Measurements from ENCODE around the gene TRIM44. TPM values are rescaled to one million over a fixed set of nuclear protein-coding genes. Genes with fewer than 3 reads are reported as not detected.
A peak's percentile ranks its signal among the peaks of the same experiment; 100 is the strongest.

The TRIM44 gene
- total RNA-seq, 2 experiments from 2014 or later, result 11.3 to 19.9 TPM

DNA sequence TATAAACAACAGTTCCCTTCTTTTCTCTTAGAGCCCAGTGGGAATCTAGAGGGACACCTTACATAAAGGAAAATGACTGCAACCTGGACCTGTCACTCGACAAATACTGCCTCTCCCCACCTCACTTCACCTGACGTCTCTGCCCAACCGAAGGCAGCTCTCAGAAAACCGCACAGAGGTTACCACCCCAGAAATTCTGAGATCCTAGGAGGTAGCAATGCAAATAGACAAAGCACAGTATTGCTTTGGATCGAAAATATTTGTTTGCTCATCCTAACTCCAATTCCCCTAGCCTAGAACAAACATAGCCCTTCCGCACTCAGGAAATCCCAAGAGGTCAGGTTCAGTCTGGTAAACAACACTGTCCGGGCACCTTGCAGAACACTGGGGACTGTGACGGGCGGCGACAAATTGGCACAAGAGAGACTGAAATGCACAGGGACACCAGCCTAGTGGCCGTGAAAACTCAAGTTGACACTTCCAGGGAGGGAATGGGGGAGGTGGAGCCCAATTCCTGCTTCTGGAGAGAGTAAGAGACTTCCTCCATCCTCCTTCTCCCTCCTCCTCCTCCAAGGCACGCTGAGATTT lies 420 bp upstream of the TRIM44 start:
- peaks cover 15% of the 10 kb centered on the region; the same call in 1 of the 2 replicates for H3K9me3 ChIP-seq (ENCODE audit: low read length)
- peak overlapping the region; percentile 69 for H3K4me3 ChIP-seq (ENCODE audit: low read depth, low read length, poor library complexity, severe bottlenecking)
- POLR2A ChIA-PET, result no interaction called here
- peak overlapping the region; percentile 79 for H2AFZ ChIP-seq (ENCODE audit: low read length)
- H3K79me2 ChIP-seq (ENCODE audit: insufficient read depth, low read depth, low read length), result no peaks in the 10 kb centered on the region
- no TSS peak for BruUV-seq (replicated peaks)
- H3K4me2 ChIP-seq (ENCODE audit: low read length), result peak overlapping the region; percentile 74
- CTCF ChIA-PET (ENCODE audit: unreplicated experiment), result no interaction called here
- DNase-seq (ENCODE audit: low spot score), result no peak
- no peak for TF ChIP-seq EZH2phosphoT487 (IDR thresholded peaks at IDR 0.05; ENCODE audit: borderline replicate concordance, low read depth, low read length)
- TF ChIP-seq, protein P1, sequence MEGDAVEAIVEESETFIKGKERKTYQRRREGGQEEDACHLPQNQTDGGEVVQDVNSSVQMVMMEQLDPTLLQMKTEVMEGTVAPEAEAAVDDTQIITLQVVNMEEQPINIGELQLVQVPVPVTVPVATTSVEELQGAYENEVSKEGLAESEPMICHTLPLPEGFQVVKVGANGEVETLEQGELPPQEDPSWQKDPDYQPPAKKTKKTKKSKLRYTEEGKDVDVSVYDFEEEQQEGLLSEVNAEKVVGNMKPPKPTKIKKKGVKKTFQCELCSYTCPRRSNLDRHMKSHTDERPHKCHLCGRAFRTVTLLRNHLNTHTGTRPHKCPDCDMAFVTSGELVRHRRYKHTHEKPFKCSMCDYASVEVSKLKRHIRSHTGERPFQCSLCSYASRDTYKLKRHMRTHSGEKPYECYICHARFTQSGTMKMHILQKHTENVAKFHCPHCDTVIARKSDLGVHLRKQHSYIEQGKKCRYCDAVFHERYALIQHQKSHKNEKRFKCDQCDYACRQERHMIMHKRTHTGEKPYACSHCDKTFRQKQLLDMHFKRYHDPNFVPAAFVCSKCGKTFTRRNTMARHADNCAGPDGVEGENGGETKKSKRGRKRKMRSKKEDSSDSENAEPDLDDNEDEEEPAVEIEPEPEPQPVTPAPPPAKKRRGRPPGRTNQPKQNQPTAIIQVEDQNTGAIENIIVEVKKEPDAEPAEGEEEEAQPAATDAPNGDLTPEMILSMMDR (conservative IDR thresholded peaks at IDR 0.05; ENCODE audit: low read length), result no peak
- H3K4me1 ChIP-seq (ENCODE audit: insufficient read depth, low read length, poor library complexity, severe bottlenecking), result peaks cover 6% of the 10 kb centered on the region
- H3K9me2 ChIP-seq (ENCODE audit: insufficient read depth, low read length), result no peaks in the 10 kb centered on the region
- no peaks in the 10 kb centered on the region; the same call in 1 of the 2 replicates for H3K36me3 ChIP-seq (ENCODE audit: insufficient read depth, low read length)
- H4K20me1 ChIP-seq (ENCODE audit: insufficient read depth, low read length), result no peaks in the 10 kb centered on the region
- no peak overlapping the region for H3K27ac ChIP-seq (ENCODE audit: low read depth, low read length, poor library complexity, severe bottlenecking)
- intact Hi-C loops (cut with micrococcal nuclease; ENCODE audit: unreplicated experiment), result no loop called here

DNA sequence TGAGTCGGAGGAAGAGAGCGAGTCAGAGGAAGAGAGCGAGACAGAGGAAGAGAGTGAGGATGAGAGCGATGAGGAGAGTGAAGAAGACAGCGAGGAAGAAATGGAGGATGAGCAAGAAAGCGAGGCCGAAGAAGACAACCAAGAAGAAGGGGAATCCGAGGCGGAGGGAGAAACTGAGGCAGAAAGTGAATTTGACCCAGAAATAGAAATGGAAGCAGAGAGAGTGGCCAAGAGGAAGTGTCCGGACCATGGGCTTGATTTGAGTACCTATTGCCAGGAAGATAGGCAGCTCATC lies 780 bp downstream of the TRIM44 start:
- Histone ChIP-seq H3K27ac (ENCODE audit: low read depth, low read length, poor library complexity, severe bottlenecking) (no peak overlapping the region), H4K20me1 (ENCODE audit: insufficient read depth, low read length) (no peaks in the 10 kb centered on the region), H3K9me3 (ENCODE audit: low read length) (peaks cover 19% of the 10 kb centered on the region; the same call in 1 of the 2 replicates), H3K4me3 (ENCODE audit: low read depth, low read length, poor library complexity, severe bottlenecking) (peak overlapping the region; percentile 69), H3K79me2 (ENCODE audit: insufficient read depth, low read depth, low read length) (no peaks in the 10 kb centered on the region; the same call in 1 of the 2 replicates), H3K36me3 (ENCODE audit: insufficient read depth, low read length) (no peaks in the 10 kb centered on the region; the same call in 1 of the 2 replicates), H2AFZ (ENCODE audit: low read length) (peak overlapping the region; percentile 79; the same call in 1 of the 2 replicates), H3K4me2 (ENCODE audit: low read length) (peak overlapping the region; percentile 74), H3K4me1 (ENCODE audit: insufficient read depth, low read length, poor library complexity, severe bottlenecking) (peaks cover 6% of the 10 kb centered on the region), H3K9me2 (ENCODE audit: insufficient read depth, low read length) (no peaks in the 10 kb centered on the region)
- ChIA-PET POLR2A (no interaction called here), CTCF (ENCODE audit: unreplicated experiment) (no interaction called here)
- no TSS peak for BruUV-seq (replicated peaks)
- intact Hi-C loops (cut with micrococcal nuclease; ENCODE audit: unreplicated experiment), result no loop called here
- DNase-seq (ENCODE audit: low spot score), result no peak
- no peak for TF ChIP-seq EZH2phosphoT487 (IDR thresholded peaks at IDR 0.05; ENCODE audit: borderline replicate concordance, low read depth, low read length)
- TF ChIP-seq, protein P1 (conservative IDR thresholded peaks at IDR 0.05; ENCODE audit: low read length), result no peak

DNA sequence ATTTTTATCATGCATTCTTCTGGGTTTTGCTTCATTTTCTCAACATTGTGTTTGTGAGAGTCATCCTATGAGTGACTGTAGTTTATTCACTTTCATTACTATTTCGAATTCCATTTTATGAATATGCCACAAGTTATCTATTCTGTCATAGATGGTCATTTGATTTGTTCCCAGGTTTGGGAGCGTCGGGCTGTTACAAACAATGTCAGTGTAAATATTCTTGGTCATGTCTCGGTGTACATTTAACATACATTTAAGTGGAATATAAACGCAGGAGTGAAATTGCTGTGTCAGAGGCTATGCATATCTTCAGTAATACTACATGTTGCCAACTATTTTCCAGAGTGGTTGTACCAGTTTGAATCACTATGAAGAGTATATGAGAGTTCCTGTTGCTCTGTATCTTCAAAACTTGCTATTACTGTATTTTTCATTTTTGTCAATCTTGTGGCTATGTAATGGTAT lies 2.4 kb downstream of the TRIM44 start:
- peaks cover 19% of the 10 kb centered on the region; the same call in 1 of the 2 replicates for H3K9me3 ChIP-seq (ENCODE audit: low read length)
- CTCF ChIA-PET (ENCODE audit: unreplicated experiment), result no interaction called here
- intact Hi-C loops (cut with micrococcal nuclease; ENCODE audit: unreplicated experiment), result no loop called here
- H3K27ac ChIP-seq (ENCODE audit: low read depth, low read length, poor library complexity, severe bottlenecking), result no peak overlapping the region
- POLR2A ChIA-PET, result interaction anchor here (0.8 kb wide), 1 partner anchor 11 kb away, joined by 7 read pairs; no protein-coding TSS in a partner anchor
- H3K4me3 ChIP-seq (ENCODE audit: low read depth, low read length, poor library complexity, severe bottlenecking), result peak overlapping the region; percentile 18
- no TSS peak for BruUV-seq (replicated peaks)
- no peak for DNase-seq (ENCODE audit: low spot score)
- no peak overlapping the region for H2AFZ ChIP-seq (ENCODE audit: low read length)
- H3K79me2 ChIP-seq (ENCODE audit: insufficient read depth, low read depth, low read length), result no peaks in the 10 kb centered on the region; the same call in 1 of the 2 replicates
- H4K20me1 ChIP-seq (ENCODE audit: insufficient read depth, low read length), result no peaks in the 10 kb centered on the region
- H3K9me2 ChIP-seq (ENCODE audit: insufficient read depth, low read length), result no peaks in the 10 kb centered on the region
- H3K36me3 ChIP-seq (ENCODE audit: insufficient read depth, low read length), result no peaks in the 10 kb centered on the region; the same call in 1 of the 2 replicates
- H3K4me1 ChIP-seq (ENCODE audit: insufficient read depth, low read length, poor library complexity, severe bottlenecking), result peaks cover 6% of the 10 kb centered on the region
- H3K4me2 ChIP-seq (ENCODE audit: low read length), result 0 out of 2 replicates have a peak overlapping the region, but pooled peaks have one; percentile 74
- no peak for TF ChIP-seq EZH2phosphoT487 (IDR thresholded peaks at IDR 0.05; ENCODE audit: borderline replicate concordance, low read depth, low read length)
- TF ChIP-seq, protein P1 (conservative IDR thresholded peaks at IDR 0.05; ENCODE audit: low read length), result no peak
